LNCaP clone FGC (cell line): ENCODE measurements around the gene NR2C2.
"Not testable (repeated sequence)": the region's sequence is repeated elsewhere in the genome, so short reads cannot be mapped to it uniquely, and the experiment has no call there.

Source experiments
- DNase-seq: peaks from one replicate; pipeline ENCODE4 v3.0.0-alpha.2; 2011; ENCODE audit warnings: low read depth
- H3K4me3 ChIP-seq: 2 replicates; pipeline ENCODE4 v1.5.1; 2011; ENCODE audit warnings: mild to moderate bottlenecking, low read depth, low read length, control low read depth
- TF ChIP-seq, protein P1 (sequence below): IDR thresholded peaks from 2 replicates; pipeline ENCODE4 v1.5.1; 2012; ENCODE audit warnings: mild to moderate bottlenecking; ENCODE audit not compliant: control insufficient read depth, insufficient read depth; ENCODE audit errors: extremely low read depth

NR2C2 gene

DNA sequence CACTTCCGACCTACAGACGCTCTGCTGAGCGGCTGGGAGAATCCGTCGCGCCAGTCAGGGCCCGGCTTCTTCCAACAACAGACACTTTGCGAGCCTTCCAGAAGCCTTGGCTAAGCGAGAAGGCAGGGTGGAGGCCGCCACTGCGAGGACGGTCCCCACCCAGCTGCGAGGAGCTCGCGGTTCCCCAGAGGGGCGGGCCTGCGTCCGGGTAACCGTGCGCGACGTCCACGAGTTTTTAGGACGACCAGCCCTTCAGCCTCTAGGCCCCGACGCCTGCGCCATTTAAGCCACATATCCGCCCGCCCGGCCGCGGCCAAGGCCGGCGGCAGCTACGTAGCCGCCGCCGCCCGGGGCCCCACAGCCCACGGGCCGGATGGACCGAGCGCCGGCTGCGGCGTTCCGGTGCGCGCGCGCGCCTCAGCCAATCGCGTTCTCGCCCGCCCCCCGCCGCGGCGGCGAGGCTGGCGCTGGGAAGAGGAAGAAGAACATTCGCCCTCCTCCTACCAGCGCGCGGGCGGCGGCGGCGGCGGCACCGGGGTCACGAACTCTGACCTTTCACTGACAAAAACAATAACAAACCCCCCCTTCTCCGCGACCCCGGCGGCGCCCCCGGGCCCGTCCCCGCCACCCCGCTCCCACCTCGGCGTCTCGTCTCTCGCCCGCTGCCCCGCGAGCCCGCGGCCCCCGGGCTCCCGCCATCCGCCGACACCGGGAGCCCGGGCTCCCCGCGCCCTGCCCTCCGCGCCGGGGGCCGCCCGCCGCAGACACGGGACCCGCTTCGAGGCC is at the start of gene NR2C2:
NR2C2 (plus strand) TSS at position 484 of the 786 bp plus-strand sequence. CDS start 56,332 bp downstream, outside the sequence.
- peak within 1 kb of the TSS; percentile 86 for H3K4me3 ChIP-seq
- TF ChIP-seq, protein P1, sequence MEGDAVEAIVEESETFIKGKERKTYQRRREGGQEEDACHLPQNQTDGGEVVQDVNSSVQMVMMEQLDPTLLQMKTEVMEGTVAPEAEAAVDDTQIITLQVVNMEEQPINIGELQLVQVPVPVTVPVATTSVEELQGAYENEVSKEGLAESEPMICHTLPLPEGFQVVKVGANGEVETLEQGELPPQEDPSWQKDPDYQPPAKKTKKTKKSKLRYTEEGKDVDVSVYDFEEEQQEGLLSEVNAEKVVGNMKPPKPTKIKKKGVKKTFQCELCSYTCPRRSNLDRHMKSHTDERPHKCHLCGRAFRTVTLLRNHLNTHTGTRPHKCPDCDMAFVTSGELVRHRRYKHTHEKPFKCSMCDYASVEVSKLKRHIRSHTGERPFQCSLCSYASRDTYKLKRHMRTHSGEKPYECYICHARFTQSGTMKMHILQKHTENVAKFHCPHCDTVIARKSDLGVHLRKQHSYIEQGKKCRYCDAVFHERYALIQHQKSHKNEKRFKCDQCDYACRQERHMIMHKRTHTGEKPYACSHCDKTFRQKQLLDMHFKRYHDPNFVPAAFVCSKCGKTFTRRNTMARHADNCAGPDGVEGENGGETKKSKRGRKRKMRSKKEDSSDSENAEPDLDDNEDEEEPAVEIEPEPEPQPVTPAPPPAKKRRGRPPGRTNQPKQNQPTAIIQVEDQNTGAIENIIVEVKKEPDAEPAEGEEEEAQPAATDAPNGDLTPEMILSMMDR: no peak
- DNase-seq: peak; percentile 23

DNA sequence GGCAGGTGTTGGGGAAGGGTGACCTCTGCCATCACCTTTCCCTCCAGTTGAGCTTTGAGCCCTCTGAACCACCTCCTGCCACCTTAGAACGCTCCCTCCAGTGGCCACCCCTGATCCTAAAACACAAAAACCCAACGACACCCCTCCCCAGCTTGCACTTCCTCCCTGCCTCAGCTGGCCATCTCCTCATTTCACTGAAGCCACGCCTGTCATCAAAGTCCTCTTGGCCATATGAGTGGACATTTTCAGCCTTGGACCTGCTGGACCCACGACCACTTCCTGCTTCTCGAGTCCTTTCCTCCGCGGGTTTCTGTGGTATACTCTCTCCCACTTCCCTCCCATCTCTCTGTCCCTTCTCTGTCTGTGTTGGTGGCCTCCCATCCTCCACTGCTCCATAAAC is 48.5 kb upstream of the NR2C2 start:
- TF ChIP-seq, protein P1: no peak
- no peak for DNase-seq
- no peak overlapping the region for H3K4me3 ChIP-seq

DNA sequence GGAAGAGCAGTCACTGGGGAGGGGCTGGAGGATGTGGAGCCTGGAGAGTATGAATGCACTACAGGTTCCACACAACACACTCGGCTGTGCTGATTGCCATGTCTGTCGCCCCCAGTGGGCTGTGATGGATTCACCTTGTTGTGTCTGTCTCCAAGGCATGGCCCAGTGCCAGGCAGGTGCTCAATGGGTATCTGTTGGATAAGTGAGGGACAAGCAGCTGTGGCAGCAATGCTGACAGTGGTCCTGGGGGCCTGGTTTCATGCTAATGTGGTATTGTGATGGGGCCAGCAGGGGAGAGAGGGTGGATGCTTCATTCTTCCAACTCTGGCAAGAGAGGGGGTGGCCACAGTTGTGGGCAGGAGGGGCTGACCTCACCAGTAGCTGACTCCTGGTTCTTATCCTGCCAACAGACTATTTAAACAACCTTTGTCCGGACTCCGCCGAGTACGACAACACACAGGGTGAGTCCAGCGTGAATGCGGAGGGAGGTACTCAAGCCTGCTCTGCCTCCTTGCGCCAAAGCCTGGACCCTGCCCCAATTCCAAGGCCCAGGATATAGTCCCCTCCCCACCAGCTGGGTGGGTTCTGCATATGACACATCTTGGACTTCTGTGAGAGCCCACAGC is 47.3 kb upstream of the NR2C2 start:
- no peak overlapping the region for H3K4me3 ChIP-seq
- no peak for DNase-seq
- TF ChIP-seq, protein P1: no peak

DNA sequence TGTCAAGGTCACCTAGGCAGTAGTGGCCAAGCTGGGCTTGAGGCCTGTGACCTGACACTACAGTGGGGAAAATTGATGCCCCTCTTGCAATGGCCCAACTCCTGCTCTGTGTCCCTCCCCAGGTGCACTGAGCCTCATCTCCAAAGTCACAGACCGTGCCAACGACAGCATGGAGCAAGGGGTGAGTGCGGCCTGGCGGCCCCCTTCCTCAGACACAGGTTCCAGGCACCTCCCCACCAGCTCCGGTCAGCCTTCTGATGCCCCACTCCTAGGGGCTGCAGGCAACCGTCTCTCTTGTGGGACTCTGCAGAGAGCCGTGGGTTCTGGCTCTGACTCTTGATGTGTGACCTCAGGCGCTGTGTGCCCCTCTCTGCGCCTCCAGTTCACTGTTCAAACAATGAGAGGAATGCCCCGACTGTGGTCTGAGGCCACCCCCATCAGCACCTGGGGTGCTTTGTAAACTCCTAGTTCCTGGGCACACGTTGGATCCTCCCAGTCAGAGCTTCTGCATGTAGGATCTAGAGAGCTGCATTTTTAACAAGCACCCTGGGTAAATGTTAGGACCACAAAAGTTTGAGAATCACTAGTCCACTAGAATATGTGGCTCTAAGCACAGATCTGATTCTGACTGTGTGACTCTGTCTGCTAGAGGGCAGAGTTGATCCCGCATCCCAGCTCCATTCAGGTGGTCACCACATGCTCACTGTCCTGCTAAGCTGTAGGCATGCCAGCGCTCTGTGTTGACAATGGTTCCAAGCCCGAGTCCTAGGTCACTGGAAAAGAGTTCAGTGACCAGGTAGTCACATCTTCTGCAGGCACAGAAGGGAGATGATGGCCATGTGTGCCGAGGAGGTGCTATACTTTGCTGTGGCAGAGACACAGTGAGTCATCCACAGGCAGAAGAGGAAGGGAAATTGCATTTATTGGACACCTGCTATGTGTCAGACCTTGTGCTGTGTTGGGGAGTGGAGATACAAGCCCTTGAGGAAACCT is 46.2 kb upstream of the NR2C2 start:
- DNase-seq: no peak
- TF ChIP-seq, protein P1: no peak
- no peak overlapping the region for H3K4me3 ChIP-seq

DNA sequence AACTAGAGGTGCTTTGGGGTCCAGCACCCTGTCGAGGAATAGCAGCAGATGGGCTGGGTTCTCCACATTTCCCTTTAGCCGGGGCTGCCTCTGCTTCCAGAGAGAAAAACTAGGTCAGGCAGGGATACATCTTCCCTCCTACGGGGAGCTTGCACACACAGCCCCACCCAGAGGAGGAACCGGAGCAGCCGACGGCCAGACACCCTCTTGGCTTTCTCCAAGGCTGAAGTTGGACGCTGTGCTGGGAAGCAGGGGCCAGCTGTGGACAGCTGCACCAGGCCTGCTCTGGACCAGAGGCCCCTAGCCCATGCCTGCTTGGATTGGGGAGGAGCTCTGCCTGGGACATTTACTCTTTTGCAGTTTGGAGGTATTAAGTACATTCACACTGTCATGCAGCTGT is 44.7 kb upstream of the NR2C2 start:
- DNase-seq: no peak
- TF ChIP-seq, protein P1: no peak
- H3K4me3 ChIP-seq: no peak overlapping the region

DNA sequence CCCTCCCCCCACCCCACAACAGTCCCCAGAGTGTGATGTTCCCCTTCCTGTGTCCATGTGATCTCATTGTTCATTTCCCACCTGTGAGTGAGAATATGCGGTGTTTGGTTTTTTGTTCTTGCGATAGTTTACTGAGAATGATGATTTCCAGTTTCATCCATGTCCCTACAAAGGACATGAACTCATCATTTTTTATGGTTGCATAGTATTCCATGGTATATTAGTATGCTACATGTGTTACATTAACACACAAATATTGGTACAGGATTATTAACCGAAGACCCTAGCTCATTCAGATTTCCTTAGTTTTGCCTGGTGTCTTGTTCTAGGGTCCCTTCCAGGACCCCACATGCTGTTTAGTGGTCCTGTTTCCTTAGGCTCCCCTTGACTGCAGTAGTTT is 43.9 kb upstream of the NR2C2 start:
- H3K4me3 ChIP-seq, DNase-seq: not testable (repeated sequence)

DNA sequence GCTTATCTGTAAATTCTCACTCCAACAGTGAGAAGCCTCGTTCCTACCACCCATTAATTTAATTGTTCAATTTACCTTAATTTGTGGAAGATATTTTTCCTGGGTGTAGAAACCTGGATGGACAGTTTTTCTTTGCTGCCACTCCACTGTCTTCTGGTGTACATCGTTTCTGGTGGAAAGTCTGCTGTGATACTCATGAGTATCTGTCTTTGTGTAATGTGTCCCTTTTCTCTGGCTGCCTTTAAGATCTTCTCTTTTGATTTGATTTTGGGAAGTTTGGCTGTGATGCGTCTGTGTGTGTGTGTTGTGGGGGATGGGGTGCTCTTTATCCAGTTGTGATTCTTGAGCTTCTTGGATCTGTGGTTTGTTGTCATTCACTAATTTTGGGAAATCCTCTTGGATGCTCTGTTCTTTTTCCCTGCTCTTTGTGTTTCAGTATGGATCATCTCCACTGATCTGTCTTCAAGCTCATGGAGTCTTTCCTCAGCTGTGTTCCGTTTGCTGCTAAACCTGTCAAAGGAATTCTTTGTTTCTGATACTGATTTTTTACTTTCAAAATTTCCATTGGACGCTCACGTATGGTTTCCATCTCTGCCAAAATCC is 42.2 kb upstream of the NR2C2 start:
- no peak for DNase-seq
- no peak overlapping the region for H3K4me3 ChIP-seq
- TF ChIP-seq, protein P1: no peak
